GM18517 (cell line): Measurements from ENCODE around the gene ZNF622.
A peak's percentile ranks its signal among the peaks of the same experiment; 100 is the strongest.
"Not testable (repeated sequence)": the region's sequence is repeated elsewhere in the genome, so short reads cannot be mapped to it uniquely, and the experiment has no call there.

Experiments
- ATAC-seq: cut with Tn5 transposase; IDR thresholded peaks from one replicate; pipeline ENCODE4 v1.9.1; 2021; ENCODE audit warnings: mild to moderate bottlenecking, moderate library complexity; ENCODE audit not compliant: unreplicated experiment

Gene ZNF622

DNA sequence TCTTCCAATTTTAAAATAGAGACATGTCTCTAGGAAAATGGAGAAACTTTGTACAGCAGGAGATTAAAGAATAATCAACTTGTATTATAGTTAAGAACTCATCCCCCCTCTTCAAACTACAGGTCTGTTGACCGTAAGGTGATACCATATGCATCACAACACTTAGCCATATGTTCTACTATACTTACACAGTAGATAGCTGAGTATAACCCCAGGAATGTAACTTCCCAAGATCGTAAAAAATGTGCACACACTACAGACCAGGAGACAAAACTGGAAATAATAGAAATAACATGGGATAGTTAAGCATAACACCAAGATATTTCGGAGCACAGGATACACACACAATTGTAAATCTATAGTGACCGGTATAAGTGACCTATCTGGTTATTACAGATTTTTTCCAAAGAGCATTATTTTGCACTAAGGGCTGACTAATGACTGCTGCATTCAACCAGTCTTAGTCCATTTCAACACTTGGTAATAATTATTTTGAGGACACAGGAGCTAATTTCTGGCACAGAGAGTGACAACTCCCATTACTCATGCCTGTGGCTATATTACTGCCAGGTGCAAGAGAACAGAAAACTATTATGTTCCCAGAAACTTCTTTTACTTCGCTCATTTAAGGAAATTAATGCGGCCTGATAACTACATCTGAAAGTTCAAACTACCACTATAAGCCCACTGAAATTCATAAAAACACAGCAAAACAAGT lies 15.4 kb upstream of the ZNF622 start:
- ATAC-seq: no peak

DNA sequence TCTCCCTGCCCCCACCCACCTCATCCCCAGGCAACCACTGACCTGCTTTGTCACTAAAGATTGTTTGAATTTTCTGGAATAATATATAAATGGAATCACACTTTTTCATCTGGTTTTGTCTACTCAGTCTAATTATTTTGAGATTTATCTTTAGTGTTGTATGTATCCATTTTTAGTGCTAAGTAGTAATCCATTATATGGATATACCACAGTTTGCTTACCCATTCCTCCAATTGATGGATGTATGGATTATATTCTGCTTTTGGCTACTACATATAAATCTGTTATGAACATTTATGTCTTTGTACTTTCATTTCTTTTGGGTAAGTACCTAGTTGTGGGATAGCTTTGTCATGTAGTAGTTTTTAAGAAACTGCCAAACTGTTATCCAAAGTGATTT lies 14.5 kb upstream of the ZNF622 start:
- ATAC-seq: no peak

DNA sequence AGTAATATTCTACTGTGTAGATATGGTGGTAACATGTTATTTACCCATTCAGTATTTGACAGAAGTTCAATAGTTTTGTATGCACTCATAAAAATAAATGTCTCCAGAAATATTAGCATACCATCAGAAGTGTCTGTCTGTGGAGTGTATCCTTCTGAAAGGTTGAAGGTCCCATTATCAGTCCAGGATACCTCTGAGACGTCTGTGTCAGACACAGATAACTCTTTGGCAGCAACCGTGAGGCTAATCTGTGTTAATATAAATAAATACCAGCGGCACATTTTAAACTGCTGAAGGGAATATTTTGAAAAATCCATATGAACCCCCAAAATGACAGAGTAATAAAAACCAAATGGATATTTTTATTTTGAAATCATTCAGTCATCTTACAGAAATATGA lies 11.9 kb upstream of the ZNF622 start:
- no peak for ATAC-seq

DNA sequence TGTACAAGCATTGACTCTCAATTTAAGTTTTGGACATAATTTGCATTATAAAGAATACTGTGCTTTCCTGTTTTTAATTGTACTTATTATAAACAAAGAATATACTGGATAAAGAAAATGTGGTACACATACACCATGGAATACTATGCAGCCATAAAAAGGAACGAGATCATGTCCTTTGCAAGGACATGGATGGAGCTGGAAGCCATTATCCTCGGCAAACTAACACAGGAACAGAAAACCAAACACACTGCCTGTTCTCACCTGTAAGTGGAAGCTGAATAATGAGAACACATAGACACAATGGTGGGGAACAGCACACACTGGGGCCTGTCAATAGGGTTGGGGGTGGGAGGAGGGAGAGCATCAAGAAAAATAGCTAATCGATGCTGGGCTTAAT lies 10.8 kb upstream of the ZNF622 start:
- not testable (repeated sequence) for ATAC-seq

DNA sequence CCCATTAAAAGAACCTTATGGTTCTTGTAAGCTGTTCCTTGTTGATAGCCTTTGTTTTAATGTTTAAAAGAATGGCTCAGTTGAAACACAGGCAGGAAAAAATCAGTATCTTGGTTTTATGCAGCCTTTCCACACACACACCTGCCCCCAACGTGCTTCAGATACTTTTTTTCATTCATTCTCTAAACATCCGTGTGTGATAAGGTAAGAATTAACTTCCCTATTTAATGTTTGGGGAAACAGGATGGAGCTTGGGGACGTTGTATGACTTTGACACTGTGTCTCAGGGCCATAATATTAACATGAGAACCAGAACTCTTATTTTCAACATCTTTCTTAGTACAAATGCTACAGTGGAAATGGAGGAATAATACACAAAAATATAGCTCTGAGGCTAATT lies 5.8 kb upstream of the ZNF622 start:
- ATAC-seq: no peak

DNA sequence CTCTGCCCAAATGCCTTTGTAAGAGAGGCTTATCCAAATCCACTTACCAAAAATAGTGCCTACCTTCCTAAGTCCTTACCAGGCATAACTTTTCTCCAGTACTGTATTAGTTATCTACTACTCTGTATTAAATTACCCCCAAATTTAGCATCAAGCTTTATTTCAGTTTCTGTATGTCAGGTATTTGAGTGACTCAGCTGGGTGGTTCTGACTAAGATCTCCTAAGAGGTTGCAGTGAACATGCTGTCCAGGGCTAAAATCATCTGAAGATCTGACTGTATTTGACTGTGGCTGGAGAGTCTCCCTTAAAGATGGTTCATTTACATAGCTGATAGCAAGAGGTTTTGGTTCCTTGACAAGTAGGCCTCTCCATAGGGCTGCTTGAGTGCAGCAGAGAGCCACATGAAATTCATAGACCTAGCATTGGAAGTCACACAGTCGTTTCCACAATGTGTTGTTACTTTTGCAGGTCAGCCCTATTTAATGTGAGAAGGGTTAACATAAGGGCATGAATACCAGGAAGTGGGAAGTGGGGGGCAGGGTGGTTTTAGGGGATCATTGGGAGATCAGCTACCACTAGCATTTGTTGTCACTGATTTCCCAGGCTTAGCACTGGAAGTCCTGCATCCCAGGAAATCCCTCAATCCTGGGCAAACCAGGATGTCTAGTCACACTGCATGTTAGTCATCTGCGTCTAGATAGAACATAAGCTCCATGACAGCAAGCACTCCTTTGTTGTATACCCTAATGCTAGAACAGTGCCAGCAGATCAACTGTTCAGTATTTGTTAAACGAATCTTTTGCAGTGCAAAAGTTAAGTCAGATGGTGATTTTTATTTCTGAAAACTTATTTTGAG lies 2.0 kb upstream of the ZNF622 start:
- ATAC-seq: peak; percentile 80

DNA sequence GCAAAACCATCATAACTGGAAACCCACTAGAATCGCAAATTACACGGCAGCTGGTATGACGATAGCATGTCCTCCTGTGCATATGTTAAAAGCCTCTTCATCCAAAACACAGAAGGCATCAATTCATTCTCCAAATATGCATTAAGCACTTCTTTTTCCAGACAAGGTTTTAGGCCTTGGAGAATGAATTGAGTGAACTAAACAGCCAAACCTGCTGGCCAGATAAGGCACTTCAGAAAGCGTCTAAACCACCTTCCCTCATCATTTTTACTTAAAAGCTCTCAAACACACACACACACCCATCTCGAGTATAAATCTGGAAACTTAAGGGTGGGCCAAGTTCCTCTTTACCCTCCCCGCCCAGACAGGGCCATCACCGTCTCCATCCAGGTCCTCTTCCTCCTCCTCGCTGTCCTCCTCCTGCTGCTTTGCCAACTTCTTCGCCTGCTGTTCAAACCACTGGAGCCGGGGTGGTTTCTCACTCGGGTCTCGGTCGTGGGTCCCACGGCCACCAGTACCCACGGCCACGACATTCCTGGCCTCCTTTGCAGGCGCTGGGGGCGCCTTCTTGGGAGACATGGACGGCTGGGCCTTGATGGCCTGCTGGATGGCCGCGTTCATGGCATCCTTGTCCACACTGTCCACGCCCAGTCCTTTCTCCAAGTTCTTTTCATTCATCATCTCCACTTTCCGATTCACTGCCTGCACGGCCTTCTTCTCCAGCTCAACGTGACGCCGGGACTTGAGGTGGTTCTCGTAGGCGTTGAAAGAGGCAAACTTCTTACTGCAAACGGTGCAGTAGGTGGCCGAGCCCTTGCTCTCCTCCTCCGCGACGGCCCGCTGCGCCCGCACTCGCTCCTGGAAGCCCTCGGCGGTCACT lies 696 bp downstream of the ZNF622 start:
- no peak for ATAC-seq

DNA sequence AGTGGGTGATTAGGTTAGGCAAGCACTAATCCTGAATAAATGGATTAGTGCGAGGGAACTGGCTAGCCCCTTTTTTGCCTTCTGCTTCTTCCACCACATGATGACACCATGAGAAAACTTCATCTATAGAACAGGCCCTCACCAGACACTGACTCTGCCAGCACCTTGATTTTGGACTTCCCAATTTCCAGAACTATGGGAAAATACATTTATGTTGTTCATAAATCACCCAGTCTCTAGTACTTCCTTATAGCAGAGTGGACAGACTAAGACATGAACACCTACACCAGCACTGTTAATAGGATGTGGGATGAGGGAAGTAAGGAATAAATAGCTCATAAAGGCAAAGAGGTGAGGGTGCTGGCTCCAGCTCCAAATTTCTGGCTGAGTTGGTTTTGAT lies 1.4 kb downstream of the ZNF622 start:
- no peak for ATAC-seq

DNA sequence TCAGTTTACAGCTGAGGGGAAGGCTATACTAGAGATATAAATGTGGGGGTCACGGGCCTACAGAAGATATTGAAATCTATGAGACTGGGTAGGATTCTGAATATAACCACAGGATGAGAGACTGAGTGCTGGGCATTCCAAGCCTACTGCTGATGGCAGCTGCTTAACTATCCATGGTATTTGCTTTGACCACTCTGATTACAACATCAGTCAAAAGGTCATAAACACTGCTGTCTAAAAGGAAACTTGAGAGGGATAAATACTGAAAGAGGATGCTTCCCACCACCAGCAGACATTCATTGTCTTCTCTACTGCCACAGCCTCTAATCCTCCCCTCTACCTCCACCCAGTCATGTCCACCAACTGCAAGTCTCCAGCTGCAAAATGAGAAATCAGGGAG lies 3.8 kb downstream of the ZNF622 start:
- no peak for ATAC-seq

DNA sequence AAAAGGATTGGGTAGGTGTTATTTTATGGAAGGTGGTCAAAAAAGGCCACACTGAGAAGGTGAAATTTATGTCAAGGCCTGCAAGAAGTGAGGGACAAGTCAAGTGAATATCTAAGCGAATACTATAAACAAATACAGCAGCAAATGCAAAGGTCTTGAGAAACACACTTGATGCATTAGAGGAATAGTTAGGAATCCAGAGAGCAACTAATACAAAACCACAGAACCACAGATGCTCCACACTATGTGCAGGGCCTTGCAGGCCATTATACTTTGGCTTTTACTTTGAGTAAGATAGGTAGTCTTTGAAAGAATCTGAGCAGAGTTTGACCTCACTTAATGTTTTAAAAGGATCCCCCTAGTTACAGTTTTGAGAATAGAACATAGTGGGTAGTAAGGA lies 4.6 kb downstream of the ZNF622 start:
- no peak for ATAC-seq

DNA sequence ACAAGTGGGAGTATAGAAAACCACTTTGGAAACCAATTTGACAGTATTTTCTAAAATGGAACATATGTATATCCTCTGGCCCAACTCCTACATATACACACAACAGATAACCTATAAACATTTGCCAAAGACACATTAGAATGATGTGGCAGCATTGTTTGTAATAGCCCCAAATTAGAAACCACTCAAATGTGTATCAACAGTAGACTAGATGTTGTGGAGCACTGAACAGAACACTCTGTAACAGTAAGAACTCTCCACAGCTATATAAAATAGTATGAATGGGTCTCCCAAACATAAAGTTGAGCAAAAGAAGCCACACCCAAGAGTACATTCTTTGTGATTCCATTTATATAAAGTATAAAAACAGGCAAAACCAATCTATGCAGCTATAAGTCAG lies 6.1 kb downstream of the ZNF622 start:
- ATAC-seq: no peak

DNA sequence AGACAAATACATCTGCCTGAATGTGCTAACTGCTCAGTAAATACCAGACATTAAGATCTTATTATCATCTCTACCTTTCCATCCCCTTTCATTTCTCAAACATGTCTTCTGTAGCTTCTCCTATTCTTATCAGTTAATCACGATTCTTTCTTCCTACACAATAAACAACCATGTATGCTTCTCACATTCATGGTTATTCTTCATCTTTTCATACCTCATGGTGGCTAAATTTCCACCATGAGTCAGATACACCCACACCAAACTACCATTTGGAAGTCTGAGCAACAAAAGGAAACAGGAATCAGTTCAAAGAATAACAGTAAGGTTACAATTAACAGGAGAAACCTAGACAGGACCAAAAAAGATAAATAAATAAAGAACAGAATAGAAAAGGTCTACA lies 7.7 kb downstream of the ZNF622 start:
- ATAC-seq: no peak

DNA sequence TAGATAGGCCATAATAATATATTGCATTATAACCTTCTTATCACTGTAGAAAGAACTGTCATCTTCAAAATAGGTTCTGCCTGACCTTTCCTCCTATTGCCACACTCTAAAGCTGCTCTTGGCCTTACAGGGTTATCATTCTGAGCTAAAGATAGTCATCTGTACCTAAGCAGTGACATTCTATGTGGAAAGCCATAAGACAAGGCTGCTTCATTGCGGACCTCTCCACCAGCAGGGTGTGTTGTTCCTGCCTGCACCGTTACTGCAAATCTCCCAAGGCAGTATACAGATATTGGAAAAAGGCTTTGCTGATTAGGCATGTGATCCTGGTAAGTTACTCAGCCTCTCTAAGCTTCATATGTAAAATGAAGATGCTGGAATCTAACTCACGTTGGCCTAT lies 8.1 kb downstream of the ZNF622 start:
- no peak for ATAC-seq

DNA sequence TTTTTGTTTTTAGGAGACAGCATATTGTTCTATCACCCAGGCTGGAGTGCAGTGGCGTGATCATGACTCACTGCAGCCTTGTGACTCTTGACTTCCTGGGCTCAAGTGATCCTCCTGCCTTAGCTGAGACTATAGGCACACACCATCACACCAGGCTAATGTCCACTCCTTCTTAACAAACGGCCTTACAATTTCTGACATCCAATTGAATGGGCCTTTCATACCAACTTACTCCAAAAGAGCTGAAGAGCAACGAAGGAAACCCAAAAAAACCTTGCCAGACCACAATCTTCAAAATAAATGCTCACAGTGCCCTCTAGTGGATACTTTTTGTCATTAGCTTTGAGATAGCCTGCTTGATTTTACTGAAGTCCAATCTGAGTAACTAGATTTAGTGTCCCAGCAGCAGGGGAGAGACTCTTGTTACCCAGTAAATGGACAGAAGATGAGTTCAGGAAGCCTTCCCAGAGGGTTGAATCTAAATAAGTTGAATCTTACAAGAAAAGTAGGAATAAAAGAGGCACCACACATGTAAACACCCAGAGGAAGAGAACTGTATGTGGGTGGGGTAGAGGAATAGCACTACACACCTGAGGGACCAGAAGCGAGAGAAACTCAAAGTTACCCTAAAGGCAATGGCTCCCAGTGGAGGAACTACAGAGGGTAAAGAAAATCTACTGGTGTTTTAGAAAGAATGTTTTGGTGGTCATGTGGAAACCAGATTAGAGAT lies 9.3 kb downstream of the ZNF622 start:
- peak; percentile 70 for ATAC-seq

DNA sequence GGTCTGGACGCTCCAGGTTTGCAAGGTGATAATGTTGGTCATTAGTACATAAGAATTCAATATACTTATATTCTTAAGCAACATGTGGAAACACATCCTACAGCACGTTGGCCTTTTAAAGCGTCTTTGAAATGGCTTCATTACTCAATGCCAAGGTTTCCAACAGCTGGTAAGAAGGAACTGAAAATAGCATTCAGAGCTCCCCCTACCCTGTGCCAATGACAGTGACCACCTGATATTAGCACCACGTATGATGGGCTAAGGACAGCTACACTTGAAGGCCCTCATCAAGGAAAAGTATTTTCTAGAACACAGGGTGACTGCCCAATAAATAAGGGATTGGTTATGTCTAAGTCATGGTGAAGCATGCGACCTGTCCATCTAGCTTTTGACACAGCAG lies 9.9 kb downstream of the ZNF622 start:
- ATAC-seq: no peak

DNA sequence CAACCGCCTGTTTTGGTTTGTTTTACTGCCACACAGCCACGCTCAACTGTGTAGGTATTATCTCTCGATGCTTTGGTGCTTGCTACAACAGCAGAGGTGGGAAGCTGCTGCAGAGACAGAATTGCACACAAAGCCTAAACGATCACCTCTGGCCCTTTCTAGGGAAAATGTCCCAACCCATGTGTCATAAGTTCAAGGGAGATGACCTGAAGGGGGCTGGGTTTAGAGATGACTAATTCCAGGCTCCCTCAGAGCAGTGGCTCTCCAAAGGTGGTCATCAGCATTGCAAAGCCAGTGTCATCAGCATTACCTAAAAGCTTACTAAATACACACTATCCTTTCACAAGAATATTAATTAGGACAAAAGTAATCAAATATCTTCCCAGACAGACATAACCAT lies 10.9 kb downstream of the ZNF622 start:
- no peak for ATAC-seq

DNA sequence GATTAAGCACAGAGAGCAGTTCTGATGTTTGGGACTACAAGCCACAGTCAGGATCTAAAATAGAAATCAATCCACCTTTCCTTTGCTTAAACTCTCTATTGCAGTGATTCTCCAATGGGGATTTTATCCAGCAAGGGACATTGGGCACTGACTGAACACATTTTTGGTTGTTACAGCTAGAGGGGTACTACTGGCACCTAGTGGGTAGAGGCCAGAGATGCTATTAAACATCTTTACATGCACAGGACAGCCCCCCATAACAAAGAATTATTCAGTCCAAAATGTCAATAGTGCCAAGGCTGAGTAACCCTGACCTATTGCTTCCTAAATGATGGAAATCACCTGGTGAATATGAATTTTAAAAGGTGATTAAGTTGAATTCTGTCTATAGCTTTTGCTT lies 12.0 kb downstream of the ZNF622 start:
- ATAC-seq: no peak

DNA sequence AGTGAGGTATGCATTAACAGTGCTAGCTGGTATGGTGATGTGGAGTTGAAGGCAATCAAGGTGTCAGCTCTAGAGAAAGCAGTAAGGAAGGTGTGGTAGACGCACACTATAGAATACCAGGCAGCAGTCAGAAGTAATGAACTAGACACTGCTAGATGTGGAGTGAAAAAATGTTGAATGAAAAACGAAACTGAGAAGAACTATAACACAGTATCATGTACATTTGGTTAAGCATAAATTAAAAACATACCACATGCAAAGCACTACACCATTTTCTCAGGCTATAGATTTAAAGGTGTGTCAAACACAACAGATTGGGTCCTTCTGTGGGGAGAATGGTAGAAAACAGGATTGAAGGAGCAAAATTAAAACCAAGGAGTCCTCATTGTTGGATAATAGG lies 15.4 kb downstream of the ZNF622 start:
- ATAC-seq: no peak

DNA sequence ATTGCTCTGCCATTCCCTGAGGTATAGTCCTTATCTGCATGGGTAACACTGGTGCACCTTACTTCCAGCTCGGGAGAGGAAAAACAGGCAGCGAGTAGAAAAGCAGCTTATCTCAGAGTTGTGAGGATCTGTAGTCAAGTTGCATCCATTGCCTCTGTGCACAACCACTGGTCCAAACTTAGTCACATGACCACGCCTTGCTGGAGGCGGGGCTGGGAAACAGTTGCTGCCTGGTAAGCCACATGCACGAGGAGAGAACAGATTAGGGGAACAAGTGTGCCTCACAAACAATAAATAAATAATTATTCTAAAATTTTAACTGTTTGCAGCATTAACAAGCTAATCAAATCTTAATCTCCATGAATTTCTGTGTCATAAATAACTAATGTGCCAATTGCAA lies 18.6 kb downstream of the ZNF622 start:
- no peak for ATAC-seq

DNA sequence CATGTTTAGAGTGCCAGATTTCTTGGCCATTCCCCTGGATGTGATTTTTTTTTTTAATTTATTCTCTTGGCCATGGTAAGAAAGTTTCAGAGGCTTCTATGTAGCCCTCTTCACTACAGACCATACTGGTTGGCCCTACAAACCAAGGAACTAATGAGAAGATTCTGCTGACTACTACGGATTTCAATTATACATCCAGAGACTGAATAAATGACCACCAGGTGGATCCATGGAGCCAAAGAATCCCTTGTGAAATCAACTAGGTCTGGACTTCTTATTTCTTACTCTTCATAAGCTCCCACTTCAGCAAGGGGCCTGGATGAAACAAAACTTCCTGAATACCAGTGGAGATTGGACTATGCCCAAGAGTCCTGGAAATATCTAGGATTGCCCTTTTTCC lies 27.6 kb downstream of the ZNF622 start:
- no peak for ATAC-seq
